GDM1 (cell line): ENCODE data around the gene TMEM184C.
A peak's percentile ranks its signal among the peaks of the same experiment; 100 is the strongest.

Experiments
- DNase-seq: peaks from one replicate; lab custom pipeline; 2025; lab: John Stamatoyannopoulos, UW

TMEM184C gene

DNA sequence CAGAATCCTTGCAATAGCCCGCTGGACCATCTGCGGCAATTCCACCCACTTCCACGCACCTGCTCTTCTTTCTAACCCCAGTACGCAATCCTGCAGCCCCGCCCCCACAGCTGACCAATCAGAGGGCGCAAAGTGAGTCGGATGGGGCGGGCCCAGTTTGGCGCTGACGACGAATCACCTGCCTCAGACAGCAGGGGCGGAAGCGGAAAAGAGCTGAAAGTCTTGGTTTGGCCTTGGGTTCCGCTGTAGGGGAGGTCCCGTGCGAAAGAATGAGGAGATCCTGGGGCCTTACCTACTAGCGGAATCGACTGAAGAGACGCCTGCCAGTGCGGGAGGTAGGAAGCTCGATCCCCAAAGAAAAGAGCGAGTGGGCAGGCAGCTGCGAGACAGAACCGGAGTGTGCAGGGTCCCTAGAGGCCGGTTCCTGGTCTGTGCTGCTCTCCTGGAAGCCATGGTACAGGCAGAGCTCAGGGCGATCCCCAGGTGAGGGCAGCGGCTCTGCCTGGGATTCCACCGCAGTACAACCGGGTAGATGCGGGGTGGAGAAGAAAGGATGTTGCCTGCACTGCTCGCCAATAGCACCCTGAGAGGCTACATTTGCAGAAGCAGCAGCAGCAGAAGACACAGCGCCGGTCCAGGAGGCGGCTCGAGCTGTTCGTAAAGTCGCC, at the start of gene TMEM184C:
Gene TMEM184C, plus strand, starts transcription at position 225 of the 668 bp plus-strand sequence. CDS start 560 bp downstream, outside the sequence.
- peak; percentile 91 for DNase-seq

DNA sequence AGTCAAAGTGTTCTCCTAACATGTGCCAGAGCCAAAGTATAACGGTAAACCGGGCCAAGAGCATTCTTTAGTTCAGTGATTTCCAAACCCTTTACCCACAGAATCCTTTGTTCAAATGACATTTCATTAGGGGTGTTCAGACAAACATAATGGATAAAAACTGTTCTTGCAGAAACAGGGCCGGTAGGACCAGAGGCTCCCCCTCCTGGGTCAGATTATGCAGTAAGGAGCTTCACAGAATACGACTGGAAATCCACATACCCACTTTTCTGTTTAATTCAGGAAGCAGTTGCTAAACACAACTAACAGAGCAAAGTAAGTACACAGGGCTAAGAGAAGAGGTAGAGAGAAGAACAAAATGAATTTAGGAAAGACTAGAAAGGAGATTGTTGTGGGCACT, 46.6 kb upstream of the TMEM184C start:
- DNase-seq = no peak

DNA sequence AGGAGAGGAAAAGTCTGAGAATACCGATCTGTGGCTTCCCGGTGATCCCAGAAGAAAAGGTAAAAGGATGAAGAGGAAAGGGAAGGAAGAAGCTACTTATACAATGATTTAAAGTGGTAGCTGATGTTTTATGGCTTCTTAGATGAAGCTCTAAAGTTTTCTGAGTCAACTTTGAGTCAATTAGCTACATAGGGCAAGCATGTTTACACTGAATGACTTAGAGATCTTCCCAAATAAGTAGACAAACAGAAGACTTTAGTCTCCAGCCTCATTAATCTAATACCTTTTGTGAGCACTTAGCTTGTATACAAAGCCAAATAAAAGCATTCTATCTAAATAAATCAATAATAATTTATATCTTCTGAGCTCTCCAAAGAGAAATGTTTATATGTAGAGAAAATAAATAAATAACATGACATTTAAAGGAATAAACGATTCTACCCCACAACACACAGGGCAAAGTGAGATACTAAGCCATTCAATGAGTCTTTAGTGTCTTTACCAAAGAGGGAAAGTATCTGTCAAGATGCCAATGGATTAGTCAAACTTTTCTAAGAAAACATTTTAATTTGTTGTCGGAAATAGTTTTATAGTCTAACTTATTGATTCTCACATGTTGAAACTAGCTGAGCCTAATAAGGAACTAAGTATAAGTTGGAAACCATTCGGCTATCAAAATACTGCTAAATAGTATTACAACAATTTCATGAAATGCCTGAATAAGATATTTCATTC, 46.0 kb upstream of the TMEM184C start:
- DNase-seq = no peak

DNA sequence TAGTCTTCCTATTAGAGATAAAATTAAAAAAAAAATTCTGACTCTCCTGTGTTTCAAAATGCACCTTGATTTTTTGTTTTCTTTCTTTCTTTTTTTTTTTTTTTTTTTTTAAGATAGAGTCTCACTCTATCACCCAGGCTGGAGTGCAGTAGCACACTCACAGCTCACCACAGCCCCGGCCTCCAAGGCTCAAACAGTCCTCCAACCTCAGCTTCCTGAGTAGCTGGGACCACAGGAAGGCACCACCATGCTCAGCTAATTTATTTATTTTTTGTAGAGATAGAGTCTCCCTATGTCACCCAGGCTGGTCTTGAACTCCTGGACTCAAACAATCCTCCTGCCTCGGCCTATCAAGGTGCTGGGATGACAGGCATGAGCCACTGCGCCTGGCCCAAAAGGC, 41.1 kb upstream of the TMEM184C start:
- DNase-seq = no peak

DNA sequence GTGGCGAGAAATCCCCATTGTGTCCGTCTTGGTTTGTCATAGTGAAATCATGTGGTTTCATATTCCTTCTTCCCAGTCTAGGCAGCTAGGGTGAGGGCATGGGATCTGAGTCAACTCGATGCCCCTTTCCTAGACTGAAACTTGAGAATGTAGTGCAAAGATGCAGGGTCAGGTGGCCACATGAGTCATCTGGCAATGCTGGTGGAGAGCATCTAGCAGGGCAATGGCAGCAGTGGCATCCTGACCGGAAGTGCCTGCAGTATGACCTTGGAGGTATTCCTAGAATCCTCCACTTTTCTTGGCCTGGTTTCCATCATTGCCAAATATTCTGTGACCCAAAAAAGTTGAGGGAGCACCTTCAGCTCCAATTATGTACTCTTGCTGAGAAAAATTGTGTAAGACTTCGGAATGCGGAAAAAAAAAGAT, 39.1 kb upstream of the TMEM184C start:
- DNase-seq = no peak

DNA sequence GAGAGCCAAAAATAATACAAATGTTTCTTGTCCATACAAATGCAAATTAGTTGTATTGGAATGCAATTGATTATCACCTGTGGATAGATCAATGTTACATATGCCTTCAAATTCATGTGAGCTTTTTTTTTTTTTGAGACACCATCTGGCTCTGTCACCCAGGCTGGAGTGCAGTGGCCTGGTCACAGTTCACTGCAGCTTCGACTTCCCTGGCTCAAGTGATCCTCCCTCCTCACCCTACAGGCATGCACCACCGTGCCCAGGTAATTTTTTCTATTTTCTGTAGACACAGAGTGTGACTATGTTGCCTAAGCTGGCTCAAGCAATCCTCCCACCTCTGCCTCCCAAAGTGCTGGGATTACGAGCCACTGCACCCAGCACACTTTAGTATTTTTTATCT, 38.6 kb upstream of the TMEM184C start:
- no peak for DNase-seq

DNA sequence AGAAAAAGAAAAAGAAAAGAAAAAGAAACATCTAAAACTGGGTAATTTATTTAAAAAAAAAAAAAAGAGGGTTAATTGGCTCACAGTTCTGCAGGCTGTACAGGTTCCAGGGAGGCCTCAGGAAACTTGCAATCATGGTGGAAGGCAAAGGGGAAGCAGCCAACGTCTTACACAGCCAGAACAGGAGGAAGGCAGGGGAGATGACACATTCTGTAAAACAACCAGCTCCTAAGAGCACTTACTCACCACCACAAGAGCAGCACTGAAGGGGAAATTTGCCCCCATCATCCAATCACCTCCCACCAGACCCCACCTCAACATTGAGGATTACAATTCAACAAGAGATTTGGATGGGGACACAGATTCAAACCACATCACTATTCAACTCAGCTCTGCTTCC, 36.8 kb upstream of the TMEM184C start:
- no peak for DNase-seq

DNA sequence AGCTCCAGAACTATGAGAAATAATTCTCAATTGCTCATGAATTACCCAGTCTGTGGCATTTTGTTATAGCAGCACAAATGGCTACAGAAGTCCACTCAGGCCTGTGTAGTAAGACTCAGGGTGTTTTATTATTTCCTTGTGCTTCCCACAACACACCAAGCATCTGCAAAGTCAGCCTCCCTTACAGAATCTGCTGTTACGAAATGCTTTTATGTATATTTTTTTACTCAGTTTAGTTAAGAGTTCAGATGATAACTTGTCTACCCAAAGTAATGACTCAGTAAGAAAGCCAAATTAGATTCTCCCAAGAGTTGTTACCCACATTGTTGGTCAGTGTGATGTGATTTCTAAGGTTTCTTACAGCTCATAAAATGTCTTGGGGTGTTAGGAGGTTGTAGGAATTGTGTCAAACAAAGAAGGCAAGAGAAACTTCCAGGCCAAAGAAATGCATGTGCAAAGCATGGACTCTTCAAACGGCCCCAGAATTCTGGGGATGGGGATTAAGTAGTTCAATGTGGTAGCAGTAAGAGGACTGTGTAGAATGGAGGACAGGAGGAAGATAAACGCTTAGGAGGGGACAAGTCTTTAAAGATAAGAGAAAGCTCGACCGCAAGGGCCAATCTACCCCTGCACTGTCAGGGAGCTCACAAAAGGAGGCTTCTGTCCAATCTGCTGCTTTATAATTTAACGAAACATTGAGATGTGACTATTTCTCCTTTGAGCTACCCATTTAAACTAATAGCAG, 35.4 kb upstream of the TMEM184C start:
- DNase-seq = no peak

DNA sequence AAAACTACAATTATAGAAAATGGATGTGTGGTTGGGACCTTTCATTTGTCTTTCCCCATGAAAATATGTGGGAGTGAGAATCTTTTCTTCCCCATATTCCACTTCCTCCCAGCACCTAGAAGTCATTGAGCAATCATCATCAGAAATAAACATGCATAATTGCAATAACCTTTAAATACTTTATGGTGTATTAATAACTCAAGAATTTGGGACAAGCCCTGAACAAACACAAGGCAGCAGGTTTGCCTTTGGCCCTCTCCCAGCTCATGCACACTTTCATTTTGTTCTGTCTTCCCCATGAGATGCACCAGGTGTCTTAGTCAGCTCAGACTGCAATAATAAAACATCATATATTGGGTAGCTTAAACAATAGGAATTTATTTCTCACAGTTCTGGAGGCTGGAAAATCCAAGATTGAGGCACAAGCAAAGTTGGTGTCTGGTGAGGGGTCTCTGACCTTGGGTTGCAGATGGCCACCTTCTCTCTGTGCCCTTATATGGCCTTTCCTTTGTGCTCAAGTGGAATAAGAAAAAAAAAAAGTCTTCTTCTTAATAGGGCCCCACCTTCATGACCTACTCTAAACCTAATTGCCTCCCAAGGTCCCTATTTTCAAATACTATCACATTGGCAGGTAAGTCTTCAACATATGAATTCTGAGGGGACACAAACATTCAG, 34.7 kb upstream of the TMEM184C start:
- DNase-seq = no peak

DNA sequence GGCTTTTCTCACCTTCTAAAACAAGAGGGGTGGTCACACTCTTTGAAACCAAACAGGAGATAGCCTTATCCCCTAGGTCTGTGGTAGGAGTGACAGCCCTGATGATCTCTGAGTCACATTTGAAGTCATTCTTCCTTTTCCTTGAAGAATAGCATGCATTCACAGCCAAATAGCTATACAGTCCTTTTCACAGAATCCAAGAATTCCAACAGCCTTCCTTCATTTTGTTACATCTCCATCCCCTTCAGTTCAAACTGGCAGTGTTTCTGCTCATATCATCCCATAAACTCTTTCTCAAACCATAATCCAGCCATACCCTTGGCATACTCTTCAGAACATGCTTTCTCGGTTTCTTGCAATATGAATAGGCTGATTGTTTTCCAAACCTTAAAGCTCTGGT, 33.3 kb upstream of the TMEM184C start:
- DNase-seq = no peak

DNA sequence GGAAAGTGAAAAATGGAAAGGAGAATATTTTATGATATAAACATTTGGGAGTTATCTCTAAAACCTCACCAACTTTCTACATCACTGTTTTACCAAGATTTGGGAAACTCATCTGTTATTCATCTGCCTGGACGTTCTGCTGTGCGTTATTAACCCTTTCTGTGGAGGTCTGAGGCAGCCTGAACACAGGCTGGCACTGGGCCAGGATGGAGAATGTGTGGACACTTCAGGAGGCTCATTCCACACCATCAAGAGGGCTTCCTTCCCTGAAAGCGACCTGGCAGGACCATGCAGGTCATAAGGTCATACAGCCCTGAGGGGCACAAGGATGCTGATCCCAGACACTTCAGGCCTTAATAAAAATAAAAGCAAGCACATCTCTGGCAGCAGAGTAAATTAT, 31.2 kb upstream of the TMEM184C start:
- no peak for DNase-seq

DNA sequence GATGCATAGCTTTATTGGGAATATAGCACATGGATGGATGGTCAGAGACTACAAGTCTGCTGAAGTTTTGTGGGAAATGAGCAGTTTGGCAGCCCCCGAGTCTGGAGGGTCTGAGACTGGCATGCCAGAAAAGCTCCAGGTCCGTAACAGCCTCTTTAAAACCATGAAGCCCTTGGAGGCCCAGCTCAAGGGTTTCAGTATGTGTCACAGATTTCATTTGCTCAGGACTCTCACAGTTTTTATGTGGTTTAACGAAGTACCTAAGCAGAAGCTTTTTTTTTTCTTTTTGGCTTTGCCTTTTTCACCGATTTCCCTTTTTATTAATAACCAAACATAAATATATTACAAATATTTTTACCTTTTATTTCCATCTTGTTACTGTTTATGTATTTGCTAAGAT, 30.6 kb upstream of the TMEM184C start:
- no peak for DNase-seq

DNA sequence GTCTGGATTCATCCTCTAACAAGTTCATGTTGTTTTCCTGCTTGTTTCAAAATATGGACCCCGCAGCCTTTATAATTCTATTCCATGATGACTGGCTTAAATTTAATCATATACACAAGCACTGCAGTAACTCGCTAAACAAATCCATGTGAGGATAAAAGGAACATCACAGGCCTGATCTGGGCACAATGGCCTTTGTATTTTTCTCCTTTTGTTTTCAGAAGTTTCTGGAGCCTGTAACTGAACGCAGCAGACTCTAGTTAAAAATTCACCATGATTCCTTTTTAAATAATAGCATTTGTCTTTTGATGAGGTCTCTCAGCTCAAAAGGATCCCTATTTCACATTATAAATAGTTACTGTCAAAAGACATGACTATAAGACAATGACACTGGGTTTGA, 30.2 kb upstream of the TMEM184C start:
- DNase-seq = no peak

DNA sequence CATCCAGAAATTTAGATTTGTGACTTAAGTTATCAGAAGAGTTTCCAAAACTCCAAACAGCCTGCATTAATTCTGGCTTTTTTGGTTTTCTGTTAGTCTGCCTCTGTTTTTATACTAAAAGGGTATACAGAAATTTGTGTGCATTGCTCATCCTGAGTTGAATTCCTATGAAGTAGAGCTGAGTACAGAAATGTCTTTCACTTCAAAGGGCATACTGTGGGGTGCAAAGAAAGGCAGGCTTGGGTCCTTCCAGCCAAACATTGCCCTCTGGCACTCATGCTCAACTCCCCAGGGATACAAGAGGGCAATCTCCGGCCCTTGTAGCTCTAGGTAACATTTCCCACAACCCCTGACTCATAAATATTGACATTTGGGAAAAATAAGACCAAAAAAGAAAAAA, 27.6 kb upstream of the TMEM184C start:
- no peak for DNase-seq

DNA sequence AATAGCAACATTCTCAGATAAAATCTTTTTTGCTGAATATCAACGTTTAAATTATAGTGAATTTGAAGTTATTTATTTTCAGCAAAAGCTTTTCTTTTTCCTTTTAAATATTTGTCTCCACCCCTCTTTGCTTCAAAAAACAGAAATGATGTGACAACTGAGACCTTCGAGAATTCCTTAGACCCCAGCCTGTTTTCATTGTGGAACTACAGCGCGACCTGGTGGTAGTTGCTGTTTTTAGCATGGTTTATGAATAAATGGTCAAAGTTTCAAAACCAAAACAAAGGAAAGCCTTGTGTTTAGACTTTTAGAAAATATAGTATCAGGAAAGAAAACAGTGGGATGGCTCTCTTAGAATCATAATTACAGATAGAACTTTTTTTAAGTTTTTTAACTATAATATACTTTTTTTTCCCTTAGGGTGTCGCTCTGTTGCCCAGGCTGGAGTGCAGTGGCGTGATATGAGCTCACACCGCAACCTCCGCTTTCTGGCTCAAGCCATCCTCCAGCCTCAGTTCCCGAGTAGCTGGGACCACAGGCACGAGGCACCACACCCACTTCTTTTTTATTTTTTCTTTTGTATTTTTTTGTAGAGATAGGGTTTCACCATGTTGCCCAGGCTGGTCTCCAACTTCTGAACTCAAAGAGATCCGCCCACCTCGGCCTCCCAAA, 26.8 kb upstream of the TMEM184C start:
- peak; percentile 2 for DNase-seq

DNA sequence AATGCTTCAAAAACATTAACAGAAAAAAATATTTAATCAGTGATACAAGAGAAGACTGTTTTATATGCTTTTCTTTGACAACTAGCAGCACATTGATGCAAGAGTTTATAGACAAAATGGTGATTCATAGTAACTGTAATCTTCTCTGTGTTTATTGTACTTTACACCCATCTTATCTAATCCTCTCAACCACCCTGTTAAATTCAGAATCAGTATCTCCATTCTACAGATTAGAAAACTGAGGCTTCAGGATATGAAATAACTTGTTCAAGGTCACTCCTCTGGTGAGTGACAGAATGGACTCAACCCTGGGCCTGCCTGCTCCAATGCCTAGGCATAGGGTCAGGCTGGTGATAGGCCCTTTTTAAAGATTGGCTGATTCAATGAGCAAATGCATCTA, 26.1 kb upstream of the TMEM184C start:
- DNase-seq = no peak

DNA sequence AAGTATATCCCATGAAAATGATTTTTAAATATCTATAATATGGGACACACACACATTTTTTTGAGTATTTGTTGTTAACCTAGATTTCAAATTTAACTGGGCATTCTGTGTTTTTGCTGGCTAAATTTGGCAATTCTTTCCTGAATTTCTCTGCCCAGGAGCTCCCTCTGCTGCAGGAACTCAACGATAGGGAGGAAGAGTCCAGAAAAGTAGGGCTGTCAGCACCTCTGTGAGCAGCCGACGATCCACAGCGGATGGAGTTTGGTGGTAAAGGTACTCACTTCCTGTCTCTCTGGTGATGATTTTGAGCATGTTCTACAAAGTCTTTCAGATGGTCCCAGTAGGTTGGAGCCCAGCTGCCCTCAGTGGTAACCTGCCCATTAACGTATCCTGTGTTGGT, 23.1 kb upstream of the TMEM184C start:
- no peak for DNase-seq

DNA sequence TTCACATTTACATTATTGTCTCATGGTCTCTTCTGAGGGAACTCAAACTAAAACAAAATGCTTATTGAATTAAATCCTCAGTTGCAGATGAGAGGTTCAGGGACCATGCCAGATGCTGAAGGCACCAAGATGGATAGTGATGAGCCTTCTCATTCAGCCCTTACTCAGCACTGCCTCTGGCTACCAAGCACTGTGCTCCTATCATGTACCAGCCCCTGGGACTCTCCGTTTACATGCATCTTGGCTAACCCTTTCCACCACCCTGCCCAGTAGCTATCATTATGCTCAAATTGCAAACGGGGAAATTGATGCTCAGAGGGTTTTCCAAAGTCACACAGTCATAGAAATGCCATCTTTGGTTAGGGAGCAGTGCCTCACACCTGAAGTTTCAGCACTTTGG, 22.6 kb upstream of the TMEM184C start:
- no peak for DNase-seq

DNA sequence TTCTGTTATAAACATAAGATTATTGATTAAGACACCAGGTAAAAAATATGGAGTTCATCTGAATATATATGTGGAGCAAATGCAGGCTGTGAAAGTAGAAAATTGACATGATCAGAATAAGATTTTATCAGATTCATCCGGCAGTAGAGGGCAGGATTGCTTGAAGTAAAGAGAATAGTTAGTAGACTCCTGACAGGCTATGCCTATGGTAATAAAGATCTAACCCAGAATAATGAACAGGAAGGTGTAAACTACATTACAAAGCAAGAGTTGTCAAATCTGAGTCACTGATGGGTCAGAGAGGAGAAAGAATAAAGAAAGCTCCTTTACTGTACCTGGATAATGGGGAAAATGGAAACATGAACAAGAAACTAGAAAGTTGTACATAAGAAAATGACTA, 20.8 kb upstream of the TMEM184C start:
- no peak for DNase-seq

DNA sequence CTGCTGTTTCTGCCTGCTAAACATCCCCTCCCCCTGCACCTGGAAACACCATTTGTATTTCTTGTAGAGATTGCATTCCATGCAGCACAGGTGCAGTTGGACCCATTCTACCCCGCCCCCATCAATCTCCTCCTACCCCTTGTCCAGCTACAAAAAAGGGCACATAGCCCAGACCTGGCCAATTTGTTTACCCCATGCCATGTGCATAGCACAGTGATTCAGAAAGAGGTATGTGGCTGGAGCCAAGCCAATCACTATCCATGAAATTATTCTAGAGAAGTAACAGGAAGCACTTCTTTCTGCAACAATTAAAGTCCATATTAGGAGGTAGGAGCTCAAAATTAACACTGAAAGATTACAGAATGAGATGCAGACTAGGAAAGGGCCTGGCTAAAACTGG, 20.2 kb upstream of the TMEM184C start:
- DNase-seq = no peak

DNA sequence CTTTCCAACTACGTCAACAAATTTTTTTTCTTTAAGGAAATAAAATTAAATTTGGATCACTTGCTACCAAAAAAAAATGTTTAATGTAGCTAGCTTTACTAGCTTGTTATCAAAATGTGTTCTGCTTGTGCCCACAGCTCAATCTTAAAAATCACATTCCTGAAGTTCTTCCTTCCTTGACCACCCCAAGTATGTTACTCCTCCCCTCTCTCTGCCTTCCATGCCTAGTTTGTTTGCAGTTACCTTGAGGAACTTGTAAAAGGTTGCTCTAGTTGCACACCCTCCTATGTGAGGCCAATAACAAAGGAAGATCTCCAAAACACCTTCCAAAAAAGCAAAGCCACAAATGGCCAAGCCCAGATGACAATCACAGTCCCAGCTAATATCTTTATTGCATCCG, 19.6 kb upstream of the TMEM184C start:
- DNase-seq = no peak

DNA sequence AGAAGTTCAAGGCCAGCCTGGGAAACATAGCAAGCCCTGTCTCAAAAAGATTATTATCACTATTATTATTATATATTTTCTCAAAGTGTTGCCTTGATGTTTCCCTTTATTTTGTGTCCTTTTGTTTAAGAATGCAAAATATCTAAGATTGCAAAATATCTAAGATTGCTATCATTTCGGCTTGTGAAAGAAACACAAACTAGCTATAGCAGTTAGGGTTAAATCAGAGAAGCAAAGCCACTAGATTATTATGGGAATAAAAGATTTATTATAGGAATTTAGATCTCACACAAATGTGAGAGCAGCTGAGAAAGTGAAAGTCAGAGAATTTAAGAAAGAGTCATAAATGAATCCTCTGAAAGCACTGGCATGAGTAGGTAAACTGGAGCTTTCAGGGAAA, 18.0 kb upstream of the TMEM184C start:
- no peak for DNase-seq
